Activated effector memory CD4-positive, alpha-beta T cell treated with anti-CD3 and anti-CD28 coated beads, Interleukin-2, amount 50 U/mL, for 16 hours (primary cell): ENCODE results near the gene FAM110C.
A peak's percentile ranks its signal among the peaks of the same experiment; 100 is the strongest.
"Not testable (repeated sequence)": the region's sequence is repeated elsewhere in the genome, so short reads cannot be mapped to it uniquely, and the experiment has no call there.

Experiments used
- DNase-seq: peaks from one replicate; pipeline ENCODE4 v3.0.0-alpha.2; 2020

The FAM110C gene

GRCh38 chr2:40465-40864 lies 5.8 kb downstream of the FAM110C start:
- no peak for DNase-seq

- no peak for DNase-seq
Measured at GRCh38 chr2:38155-38554, 8.2 kb downstream of the FAM110C start.

- DNase-seq: no peak
Measured at GRCh38 chr2:36318-36717, 10.0 kb downstream of the FAM110C start.

GRCh38 chr2:35852-36251 lies 10.5 kb downstream of the FAM110C start:
- no peak for DNase-seq

GRCh38 chr2:33620-34019 lies 12.7 kb downstream of the FAM110C start:
- DNase-seq: peak; percentile 88

GRCh38 chr2:32068-32467 lies 14.2 kb downstream of the FAM110C start:
- peak; percentile 77 for DNase-seq

GRCh38 chr2:29253-29652 lies 17.1 kb downstream of the FAM110C start:
- DNase-seq: no peak

- DNase-seq: no peak
Measured at GRCh38 chr2:28406-28975, 17.8 kb downstream of the FAM110C start.

GRCh38 chr2:26891-27290 lies 19.4 kb downstream of the FAM110C start:
- DNase-seq: no peak

GRCh38 chr2:25543-25942 lies 20.8 kb downstream of the FAM110C start:
- DNase-seq: no peak

GRCh38 chr2:24591-24990 lies 21.7 kb downstream of the FAM110C start:
- not testable (repeated sequence) for DNase-seq

GRCh38 chr2:24107-24506 lies 22.2 kb downstream of the FAM110C start:
- no peak for DNase-seq

- no peak for DNase-seq
Measured at GRCh38 chr2:23283-23682, 23.0 kb downstream of the FAM110C start.

- not testable (repeated sequence) for DNase-seq
Measured at GRCh38 chr2:22244-22643, 24.1 kb downstream of the FAM110C start.

GRCh38 chr2:20259-20658 lies 26.0 kb downstream of the FAM110C start:
- DNase-seq: not testable (repeated sequence)

GRCh38 chr2:19505-19904 lies 26.8 kb downstream of the FAM110C start:
- no peak for DNase-seq

GRCh38 chr2:18402-19271 lies 27.7 kb downstream of the FAM110C start:
- no peak for DNase-seq

GRCh38 chr2:15916-16315 lies 30.4 kb downstream of the FAM110C start:
- not testable (repeated sequence) for DNase-seq

- DNase-seq: peak; percentile 87
Measured at GRCh38 chr2:11248-11941, 34.9 kb downstream of the FAM110C start.

GRCh38 chr2:10222-10875 lies 36.0 kb downstream of the FAM110C start:
- DNase-seq: no peak
